ENCODE results near the gene FAM83G.
"Not testable (repeated sequence)": the region's sequence is repeated elsewhere in the genome, so short reads cannot be mapped to it uniquely, and the experiment has no call there.

Gene FAM83G

DNA sequence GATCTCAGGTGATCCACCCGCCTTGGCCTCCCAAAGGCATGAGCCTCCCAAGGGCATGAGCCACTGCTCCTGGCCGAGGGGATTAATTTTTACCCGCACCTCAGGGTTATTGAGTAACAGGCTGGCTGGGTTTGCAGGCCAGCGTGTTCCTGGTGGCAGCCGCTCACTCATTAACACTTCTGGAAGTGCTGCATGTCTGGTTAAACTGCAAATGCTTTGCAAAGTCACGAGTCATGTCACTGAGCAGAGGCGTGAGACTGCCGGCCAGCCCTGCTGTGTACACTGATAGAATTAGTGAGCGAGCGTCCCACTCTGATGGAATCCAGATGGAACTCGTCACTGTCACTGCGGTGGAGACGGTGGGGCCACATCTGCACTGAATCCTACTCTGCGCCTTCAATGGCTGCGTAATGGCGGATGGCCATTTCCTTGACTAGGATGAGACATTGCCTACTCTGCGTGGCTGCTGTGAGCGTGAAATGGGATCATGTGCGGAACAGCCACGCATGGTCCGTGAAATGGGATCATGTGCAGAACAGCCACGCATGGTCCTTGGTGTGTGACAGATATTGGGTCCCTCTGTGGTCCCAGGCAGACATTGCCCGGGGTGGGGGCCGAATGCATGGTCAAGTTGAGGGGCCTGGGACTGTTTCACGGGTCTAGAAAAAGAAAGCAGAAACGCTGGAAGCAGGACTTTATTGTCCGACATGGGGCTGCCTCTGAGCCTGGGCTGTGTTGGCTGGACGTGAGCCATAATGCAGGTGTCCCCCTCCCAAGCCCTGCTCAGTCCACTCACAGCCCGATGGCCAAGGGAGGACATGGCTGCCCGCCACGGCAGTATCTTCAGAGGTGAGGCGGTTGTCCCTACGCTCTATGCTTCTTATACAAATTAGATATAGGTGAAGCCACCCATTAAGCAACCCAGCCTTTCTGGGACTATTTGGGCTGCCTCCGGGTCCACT, 53.3 kb downstream of the FAM83G start:
- no peak for DNase-seq (ENCODE audit: low read depth)

DNA sequence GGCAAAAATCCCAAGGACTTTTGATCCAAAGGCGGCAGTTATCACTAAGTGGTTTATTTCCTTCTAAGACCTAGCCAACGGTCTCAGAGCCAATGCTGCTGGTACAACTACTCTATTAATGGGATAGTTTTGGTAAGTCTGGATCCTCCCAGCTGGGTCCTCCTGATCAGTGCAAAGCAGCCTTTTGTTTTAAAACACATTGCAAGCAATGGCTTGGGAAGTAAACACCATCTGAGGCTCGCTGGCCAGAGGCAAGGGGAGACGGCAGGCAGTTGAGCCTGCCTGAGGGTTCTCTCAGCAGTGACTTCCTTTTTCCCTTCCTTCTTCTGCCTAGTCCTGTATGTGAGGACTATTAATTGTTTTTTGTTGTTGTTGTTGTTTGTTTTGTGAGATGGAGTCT, 54.2 kb downstream of the FAM83G start:
- no peak for DNase-seq (ENCODE audit: low read depth)

DNA sequence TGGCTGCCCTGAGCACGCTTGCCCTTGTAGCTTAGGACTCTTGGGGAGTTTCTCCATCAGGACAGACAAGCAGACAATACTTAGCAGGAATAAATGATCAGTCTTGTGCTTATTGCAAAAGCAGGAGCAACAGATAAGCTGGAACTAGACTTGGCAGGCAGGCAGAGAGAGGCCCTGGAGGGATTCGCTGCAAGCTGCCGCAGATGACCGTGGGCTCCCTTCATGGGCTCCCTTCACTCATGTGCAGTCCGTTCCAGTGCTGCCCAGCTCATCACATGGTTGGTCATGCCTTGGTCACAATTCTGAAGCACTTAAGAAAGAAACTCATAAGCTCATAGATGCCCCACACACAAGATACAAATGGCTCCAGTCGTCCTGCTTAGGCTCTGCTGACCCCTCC, 55.0 kb downstream of the FAM83G start:
- DNase-seq (ENCODE audit: low read depth) = no peak

DNA sequence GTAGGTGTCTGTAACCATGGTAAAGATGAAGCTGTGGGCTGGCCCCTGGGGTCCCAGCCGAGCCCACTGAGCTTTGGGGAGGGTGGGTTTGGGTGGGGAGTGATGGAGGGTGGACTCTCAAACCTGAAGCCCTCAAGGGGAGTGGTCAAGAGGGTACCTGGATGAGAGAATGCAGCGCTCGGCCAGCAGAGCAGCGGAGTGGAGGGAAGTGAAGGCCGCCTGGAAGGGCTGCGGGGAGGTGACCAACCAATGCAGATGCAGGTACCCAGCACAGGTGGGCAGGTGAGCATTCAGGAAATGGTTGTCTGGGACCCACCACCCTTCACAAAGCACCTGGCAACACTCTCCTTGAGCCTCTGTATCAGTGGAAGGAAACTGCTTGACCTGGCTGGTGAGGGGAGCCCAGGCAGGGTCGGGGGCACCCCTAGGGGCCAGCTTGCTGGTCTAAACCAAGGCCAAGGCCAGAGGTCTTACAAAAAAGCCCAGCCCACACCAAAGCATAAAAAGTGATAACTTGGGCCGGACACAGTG, 56.0 kb downstream of the FAM83G start:
- no peak for DNase-seq (ENCODE audit: low read depth)

DNA sequence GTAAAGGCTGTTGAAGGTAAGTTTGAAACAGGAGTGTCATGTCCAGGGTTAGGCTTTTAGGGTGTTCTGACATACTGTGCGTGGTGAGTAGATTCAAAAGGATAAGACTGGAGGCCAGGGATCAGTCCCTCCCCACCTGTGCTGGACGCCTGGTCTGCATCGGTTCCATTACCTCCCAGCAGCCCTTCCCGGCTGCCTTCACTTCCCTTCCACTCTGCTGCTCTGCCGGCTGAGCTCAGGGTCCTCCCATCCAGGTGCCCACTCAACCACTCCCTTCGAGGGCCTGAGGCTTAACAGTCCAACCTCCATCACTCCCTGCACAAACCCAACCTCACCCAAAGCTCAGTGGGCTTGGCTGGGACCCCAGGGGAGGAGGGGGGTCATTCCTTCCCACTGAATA, 56.7 kb downstream of the FAM83G start:
- no peak for DNase-seq (ENCODE audit: low read depth)

DNA sequence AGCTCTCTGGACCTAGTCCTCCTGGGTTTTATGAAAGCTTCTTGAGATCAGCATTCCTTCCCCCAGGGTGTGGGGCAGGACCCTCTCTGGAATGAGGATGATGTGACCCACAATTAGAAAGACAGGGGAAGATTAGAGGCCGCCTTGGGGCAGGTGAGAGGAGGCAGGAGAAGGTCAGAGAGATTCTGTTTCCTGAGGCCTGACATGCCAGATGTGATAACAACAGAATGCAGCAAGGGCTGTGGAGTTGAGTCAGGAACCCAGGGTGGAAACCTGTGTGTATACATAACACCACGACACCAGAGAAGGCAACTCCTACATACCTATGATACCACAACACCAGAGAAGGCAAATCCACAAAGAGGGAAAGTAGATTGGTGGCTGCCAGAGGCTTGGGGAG, 58.0 kb downstream of the FAM83G start:
- no peak for DNase-seq (ENCODE audit: low read depth)

DNA sequence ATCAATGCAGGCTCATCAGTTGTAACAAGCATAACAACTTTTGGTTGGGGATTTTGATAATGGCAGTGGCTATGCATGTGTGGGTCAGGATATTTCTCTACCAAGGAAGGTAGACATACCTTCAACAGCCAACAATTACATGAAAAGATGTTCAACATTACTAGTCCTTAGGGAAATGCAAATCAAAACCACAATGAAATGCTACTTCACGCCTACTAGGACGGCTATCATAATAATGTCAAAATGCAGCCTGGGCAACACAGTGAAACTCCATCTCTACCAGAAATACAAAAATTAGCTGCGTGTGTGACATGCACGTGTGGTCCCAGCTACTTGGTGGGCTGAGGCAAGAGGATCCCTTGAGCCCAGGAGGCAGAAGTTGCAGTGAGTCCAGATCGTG, 59.9 kb downstream of the FAM83G start:
- DNase-seq (ENCODE audit: low read depth) = no peak

DNA sequence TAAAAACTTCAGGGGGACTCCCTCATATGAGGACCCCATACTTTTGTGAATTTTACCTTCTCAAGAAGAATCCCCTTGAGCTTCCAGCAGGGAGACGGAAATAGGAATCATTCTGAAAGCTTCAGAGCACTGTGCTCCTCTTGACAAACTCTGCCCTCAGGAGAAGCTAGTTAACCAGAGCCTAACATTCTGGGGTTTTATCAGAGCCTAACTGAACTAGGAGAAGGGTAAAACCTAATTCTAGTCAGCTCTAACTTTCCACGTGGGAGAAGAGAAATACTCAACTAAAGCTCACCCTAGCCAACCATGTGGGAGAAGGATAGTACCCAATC, 65.9 kb downstream of the FAM83G start:
- DNase-seq (ENCODE audit: low read depth) = no peak

DNA sequence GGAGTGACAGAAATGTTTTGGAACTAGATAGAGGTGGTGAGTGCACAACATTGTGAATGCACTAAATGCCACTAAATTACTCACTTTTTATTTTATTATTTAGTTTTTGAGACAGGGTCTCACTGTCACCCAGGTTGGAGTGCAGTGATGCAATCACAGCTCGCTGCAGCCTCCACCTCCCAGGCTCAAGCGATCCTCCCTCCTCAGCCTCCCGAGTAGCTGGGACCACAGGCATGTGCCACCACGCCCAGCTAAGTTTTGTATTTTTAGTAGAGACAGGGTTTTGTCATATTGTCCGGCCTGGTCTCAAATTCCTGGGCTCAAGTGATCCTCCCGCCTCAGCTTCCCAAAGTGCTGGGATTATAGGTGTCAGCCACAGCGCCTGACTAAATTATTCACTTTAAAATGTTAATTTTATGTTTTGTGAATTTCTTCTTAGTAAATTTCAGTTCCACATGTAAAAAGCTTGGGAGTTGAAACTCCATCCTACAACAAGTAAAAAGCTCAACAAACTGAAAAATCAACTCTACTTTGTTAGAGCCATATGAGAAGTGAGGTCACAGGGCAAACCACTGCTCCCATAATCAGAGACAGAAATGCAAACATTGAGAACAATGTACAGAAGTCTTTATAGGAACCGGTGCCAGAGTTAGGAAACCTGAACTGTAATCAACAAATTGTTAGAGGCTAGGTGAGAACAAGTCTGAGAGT, 66.4 kb downstream of the FAM83G start:
- DNase-seq (ENCODE audit: low read depth) = no peak

DNA sequence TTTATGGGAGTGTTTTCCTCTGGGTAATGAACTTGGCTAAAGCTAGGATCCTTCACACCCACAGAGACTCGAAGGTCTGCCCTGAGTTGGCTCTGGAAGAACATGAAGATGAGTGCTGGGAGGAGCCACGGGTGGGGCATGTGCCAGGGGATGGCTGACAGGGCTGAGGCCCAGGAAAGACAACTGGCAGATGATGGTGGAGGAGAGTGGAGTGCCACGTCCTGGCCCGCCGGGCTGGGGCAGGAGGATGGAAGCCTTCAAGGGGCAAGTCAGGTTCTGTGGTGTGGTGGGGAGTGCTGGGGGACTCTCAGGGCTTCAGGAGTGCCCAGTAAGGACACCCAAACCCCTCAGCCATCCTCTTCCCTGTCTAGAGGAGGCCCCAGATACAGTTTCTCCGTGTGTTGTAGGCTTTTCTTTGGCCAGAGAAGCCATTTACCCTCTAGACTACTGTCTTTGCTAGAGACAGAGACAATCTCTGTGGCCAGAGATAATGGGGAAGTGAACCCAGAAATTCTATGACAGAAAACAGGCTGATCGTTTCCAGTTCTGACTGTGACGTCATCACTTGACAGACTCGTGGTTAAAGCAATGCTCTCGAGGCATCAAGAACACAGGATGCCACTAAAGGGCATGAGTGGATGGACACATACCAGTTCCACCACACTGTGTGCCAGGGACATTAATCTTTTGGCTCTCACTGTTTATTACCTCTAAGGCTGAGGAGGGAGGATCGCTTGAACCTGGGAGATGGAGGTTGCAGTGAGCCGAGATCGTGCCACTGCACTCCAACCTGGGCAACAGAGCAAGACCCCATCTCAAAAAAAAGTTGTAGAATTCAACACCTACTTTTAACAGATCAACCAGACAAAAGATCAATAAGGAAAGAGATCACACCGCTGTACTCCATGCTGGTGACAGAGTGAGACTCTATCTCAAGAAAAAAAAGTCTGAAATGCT, 71.2 kb downstream of the FAM83G start:
- no peak for DNase-seq (ENCODE audit: low read depth)

DNA sequence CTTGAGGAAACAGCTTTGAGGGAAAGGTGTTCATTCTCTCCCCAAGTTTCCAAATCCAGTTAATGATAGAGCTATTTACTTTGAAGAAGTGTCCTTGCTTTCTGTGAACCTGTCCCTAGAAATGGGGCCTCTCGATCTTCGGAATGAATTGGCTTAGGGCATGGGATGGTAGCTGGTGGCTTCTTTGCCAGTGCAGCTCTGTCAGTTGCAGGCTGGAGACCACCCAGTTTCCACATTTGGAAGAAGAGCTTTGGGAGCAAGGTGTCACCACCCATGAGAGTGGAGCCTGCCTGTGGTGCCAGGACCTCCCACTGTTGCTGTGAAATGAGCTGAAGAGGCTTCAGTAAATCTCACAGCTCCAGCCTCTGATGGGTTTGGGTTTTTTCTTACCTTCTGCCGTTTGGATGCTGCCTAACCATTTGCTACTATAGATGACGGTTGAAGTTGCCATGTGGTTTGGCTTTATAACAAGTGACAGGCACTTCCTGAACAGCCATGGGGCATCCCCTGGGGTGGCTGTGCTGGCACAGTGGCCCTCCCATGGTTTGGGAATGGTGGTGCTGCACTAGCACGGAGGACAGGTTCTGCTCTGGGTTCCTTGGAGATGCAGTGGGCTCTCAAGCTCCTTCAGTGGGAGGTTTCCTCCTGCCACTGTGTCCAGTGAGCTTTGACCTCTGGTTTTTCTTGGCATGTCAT, 72.1 kb downstream of the FAM83G start:
- no peak for DNase-seq (ENCODE audit: low read depth)

DNA sequence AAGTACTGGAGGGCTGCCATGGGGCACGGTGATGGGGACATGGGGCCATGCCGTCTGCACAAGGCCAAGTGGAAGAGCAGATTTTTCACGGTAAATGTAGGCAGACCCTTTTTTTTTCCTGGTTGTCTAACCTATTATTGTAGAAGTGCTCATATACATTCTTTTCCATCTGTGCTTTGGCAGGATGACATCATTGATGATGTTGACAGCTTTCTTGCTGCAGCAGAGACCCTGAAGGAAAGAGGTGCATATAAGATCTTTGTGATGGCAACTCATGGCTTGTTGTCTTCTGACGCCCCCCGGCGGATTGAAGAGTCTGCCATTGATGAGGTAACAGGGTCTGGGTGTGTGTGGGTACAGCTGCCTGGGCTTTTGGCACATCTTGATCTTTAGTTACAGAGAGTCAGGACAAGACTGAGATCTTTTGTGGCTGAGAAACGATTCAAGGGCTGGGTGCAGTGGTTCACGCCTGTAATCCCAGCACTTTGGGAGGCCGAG, 75.9 kb downstream of the FAM83G start:
- no peak for DNase-seq (ENCODE audit: low read depth)

DNA sequence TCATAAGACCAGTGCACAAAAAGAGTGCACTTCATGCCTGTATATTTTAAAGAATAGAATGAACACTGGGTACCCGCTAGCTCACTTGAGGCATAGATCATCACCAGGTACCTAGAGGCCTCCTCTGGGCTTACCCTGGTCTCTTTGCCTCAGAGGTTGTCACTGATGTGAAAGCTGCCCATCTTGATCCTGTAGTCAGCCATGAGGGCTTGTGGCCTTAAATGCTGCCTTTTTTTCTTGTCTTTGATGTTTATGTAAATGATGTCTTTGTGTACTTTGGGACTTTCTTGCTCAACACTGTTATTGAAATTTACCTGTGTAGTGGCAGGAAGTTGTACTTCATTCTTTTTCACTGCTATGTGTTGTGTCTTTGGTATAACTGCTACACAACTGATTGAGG, 79.4 kb downstream of the FAM83G start:
- no peak for DNase-seq (ENCODE audit: low read depth)

DNA sequence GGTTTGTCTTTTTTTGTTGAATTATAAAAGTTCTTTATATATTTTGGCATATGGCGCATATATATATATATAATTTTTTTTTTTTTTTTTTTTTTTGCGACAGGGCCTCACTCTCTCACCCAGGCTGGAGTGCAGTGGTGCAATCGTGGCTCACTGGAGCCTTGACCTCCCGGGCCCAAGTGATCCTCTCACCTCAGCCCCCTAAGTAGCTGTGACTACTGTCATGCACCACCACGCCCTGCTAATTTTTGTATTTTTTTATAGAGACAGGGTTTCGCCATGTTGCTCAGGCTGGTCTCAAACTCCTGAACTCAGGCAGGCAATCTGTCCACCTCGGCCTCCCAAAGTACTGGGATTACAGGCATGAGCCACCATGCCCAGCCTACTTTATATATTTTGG, 82.0 kb downstream of the FAM83G start:
- not testable (repeated sequence) for DNase-seq (ENCODE audit: low read depth)

DNA sequence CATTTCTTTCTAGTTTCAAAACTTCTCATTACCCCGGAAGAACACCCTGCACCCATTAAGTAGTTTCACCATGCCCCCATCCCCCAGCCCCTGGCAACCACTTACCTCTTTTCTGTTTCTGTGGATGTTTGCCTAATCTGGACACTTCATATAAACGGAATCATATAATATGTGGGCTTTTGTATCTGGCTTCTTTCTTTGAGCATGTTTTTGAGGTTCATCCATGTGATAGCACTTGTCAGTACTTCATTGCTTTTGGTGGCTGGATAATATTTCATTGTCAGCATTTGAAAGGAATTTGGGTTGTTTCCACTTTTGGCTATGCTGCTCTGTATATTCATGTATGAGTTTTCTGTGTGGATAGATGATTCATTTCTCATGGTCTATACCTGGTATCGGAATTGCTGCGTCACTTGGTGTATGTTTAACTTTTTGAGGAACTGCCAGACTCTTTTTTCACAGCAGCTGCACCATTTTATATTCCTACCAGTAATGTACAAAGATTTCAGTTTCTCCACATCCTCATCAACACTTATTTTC, 82.6 kb downstream of the FAM83G start:
- DNase-seq (ENCODE audit: low read depth) = no peak

DNA sequence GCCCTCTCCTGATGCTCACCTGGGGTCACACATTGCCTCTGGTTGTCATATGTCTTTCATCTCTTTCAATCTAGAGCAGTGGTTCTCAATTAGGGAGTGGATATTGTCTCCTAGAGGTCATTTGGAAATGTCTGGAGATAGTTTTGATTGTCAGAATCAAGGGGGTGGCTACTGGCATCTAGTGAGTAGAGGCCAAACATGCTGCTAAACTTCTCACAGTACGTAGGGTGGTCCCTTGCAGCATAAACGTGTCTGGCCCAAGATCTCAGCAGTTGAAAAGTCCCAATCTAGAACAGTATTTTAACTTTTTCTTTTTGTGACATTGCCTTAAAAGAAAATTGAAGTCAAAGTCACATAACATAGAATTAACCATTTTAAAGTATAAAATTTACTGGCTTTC, 83.1 kb downstream of the FAM83G start:
- no peak for DNase-seq (ENCODE audit: low read depth)

DNA sequence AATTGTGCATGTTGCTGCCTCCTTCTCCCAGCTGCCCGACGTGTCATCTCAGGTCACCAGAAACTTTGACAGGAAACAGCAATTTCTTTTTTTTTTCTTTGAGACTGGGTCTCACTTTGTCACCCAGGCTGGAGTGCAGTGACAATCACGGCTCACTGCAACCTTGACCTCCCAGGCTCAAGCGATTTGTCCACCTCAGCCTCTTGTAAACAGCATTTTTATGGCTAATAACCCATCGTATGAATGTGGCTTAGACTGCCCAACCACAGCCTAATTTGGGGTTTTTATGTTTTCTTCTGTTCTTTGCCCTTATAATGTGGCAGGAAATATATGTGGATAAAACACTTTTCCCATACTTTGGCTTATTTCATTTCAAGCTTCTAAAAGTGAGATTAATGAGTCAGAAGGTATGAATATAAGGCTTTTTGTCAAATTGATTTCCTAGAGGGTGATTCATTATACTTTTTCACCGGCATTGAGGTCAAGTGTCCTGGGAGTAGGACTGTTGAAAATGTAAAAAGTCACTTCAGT, 83.6 kb downstream of the FAM83G start:
- DNase-seq (ENCODE audit: low read depth) = no peak

DNA sequence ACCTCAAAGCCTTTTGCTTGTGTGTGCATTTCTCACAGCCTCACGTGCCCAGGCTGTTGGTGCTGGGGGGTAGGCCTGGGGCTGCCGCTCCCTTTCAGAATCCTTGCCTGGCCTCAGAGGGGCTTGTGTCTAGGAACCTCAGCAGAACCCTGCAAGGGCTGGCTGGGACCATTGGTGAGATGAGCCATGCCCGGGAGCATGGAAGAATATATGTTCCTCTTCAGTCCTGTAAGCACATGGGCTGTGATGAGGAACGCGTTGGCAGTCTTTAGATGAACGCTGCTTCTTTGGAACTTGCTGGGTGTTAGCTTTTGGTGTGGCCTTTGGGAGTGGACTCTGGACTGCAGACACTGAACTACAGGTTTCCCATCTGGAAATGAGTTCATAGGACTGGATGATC, 84.6 kb downstream of the FAM83G start:
- no peak for DNase-seq (ENCODE audit: low read depth)
